ENCODE results near the gene POU6F2.
"Not testable (repeated sequence)": the region's sequence is repeated elsewhere in the genome, so short reads cannot be mapped to it uniquely, and the experiment has no call there.

Gene POU6F2

GRCh38 chr7:39181398-39181797 is 203.7 kb downstream of the POU6F2 start:
- TF ChIP-seq CTCF (IDR thresholded peaks at IDR 0.05) = no peak
- no peak for TF ChIP-seq ZFX (IDR thresholded peaks at IDR 0.05; ENCODE audit: borderline replicate concordance)
- no peak overlapping the region for H3K27ac ChIP-seq

GRCh38 chr7:39183796-39184195 is 206.1 kb downstream of the POU6F2 start:
- TF ChIP-seq CTCF (IDR thresholded peaks at IDR 0.05) (no peak), ZFX (IDR thresholded peaks at IDR 0.05; ENCODE audit: borderline replicate concordance) (no peak)
- no peak overlapping the region for H3K27ac ChIP-seq

GRCh38 chr7:39184391-39184790 is 206.7 kb downstream of the POU6F2 start:
- TF ChIP-seq CTCF (IDR thresholded peaks at IDR 0.05) (no peak), ZFX (IDR thresholded peaks at IDR 0.05; ENCODE audit: borderline replicate concordance) (no peak)
- no peak overlapping the region for H3K27ac ChIP-seq

- H3K27ac ChIP-seq = no peak overlapping the region
- no peak for TF ChIP-seq CTCF (IDR thresholded peaks at IDR 0.05)
Observed at GRCh38 chr7:39186131-39186530, 208.4 kb downstream of the POU6F2 start.

- TF ChIP-seq ZFX (IDR thresholded peaks at IDR 0.05; ENCODE audit: borderline replicate concordance) = no peak
- no peak for TF ChIP-seq CTCF (IDR thresholded peaks at IDR 0.05)
- no peak overlapping the region for H3K27ac ChIP-seq
Observed at GRCh38 chr7:39186671-39187070, 209.0 kb downstream of the POU6F2 start.

GRCh38 chr7:39187130-39187529 is 209.4 kb downstream of the POU6F2 start:
- H3K27ac ChIP-seq = no peak overlapping the region
- no peak for TF ChIP-seq ZFX (IDR thresholded peaks at IDR 0.05; ENCODE audit: borderline replicate concordance)
- no peak for TF ChIP-seq CTCF (IDR thresholded peaks at IDR 0.05)

- H3K27ac ChIP-seq = no peak overlapping the region
- TF ChIP-seq ZFX (IDR thresholded peaks at IDR 0.05; ENCODE audit: borderline replicate concordance) (no peak), CTCF (IDR thresholded peaks at IDR 0.05) (no peak)
Observed at GRCh38 chr7:39192476-39192875, 214.8 kb downstream of the POU6F2 start.

GRCh38 chr7:39194388-39194787 is 216.7 kb downstream of the POU6F2 start:
- H3K27ac ChIP-seq = not testable (repeated sequence)

Measured in 22Rv1 (cell line).